Calu3 (cell line): ENCODE results near the gene AMZ1. TPM values are rescaled to one million over a fixed set of nuclear protein-coding genes. Genes with fewer than 3 reads are reported as not detected.

ENCODE experiments used
- BruUV-seq: library from RNA; stranded (reverse); fragments of 400-500 nt; replicated peaks from 2 replicates; lab custom pipeline; 2021; lab: Mats Ljungman, UMichigan
- CTCF ChIA-PET: fragments of 300-600 bp; sonication (Branson Sonifier 250); formaldehyde crosslinking; loops from one replicate; lab custom pipeline; 2022; ENCODE audit warnings: antibody characterized with exemption; lab: Charles Lee
- DNase-seq: peaks from one replicate; pipeline ENCODE4 v3.0.0; 2022
- H3K27ac Mint-ChIP-seq: one replicate; pipeline ENCODE4 v1.8.0; 2022; ENCODE audit warnings: mixed read lengths; ENCODE audit not compliant: unreplicated experiment
- H3K27me3 Mint-ChIP-seq: one replicate; pipeline ENCODE4 v1.8.0; 2022; ENCODE audit warnings: mixed read lengths; ENCODE audit not compliant: unreplicated experiment
- H3K36me3 Mint-ChIP-seq: one replicate; pipeline ENCODE4 v1.8.0; 2022; ENCODE audit warnings: mild to moderate bottlenecking, moderate library complexity, mixed read lengths; ENCODE audit not compliant: insufficient read depth, unreplicated experiment
- H3K4me1 Mint-ChIP-seq: one replicate; pipeline ENCODE4 v1.8.0; 2022; ENCODE audit warnings: mild to moderate bottlenecking, low read depth, mixed read lengths; ENCODE audit not compliant: unreplicated experiment
- H3K4me3 Mint-ChIP-seq: one replicate; pipeline ENCODE4 v1.8.0; 2022; ENCODE audit warnings: mild to moderate bottlenecking, low read depth, moderate library complexity, mixed read lengths; ENCODE audit not compliant: unreplicated experiment
- H3K9me3 Mint-ChIP-seq: one replicate; pipeline ENCODE4 v1.8.0; 2022; ENCODE audit warnings: low read depth, mixed read lengths; ENCODE audit not compliant: unreplicated experiment
- CTCF ChIP-seq: fragments of 200-600 bp; IDR thresholded peaks from one replicate; pipeline ENCODE4 v1.8.0; 2022; ENCODE audit warnings: antibody characterized with exemption; ENCODE audit not compliant: unreplicated experiment
- intact Hi-C: fragments of 100-400 bp; cut with micrococcal nuclease; formaldehyde crosslinking; loops from one replicate; pipeline ENCODE4 v1.10.0; 2022; ENCODE audit not compliant: unreplicated experiment
- total RNA-seq: library from RNA; stranded (reverse); gene quantifications from 2 replicates; pipeline ENCODE4 v1.2.3, GENCODE V29; 2022

Gene AMZ1
- total RNA-seq, 1 experiment from 2014 or later: 0.12 TPM

- H3K36me3 Mint-ChIP-seq: peaks cover 28% of the 10 kb centered on the region
- CTCF ChIA-PET: no interaction called here
These were observed 19.5 kb downstream of the AMZ1 start for GRCh38 chr7:2707481-2707880.

GRCh38 chr7:2708041-2708440 lies 20.0 kb downstream of the AMZ1 start:
- no peaks in the 10 kb centered on the region for H3K9me3 Mint-ChIP-seq
- TF ChIP-seq CTCF: no peak
- no peak overlapping the region for H3K27ac Mint-ChIP-seq
- H3K4me1 Mint-ChIP-seq: peaks cover 10% of the 10 kb centered on the region
- intact Hi-C loops: no loop called here
- H3K36me3 Mint-ChIP-seq: peaks cover 28% of the 10 kb centered on the region
- no TSS peak for BruUV-seq
- CTCF ChIA-PET: no interaction called here
- no peak for DNase-seq
- H3K27me3 Mint-ChIP-seq: peaks cover 10% of the 10 kb centered on the region
- H3K4me3 Mint-ChIP-seq: no peak overlapping the region

More at GRCh38 chr7:2707481-2707880, 19.5 kb downstream of the AMZ1 start:
- no peak for DNase-seq
- BruUV-seq: no TSS peak
- Mint-ChIP-seq H3K4me3 (no peak overlapping the region), H3K9me3 (no peaks in the 10 kb centered on the region), H3K4me1 (peaks cover 10% of the 10 kb centered on the region), H3K27ac (no peak overlapping the region), H3K27me3 (peaks cover 15% of the 10 kb centered on the region)
- intact Hi-C loops: no loop called here
- no peak for TF ChIP-seq CTCF

DNA sequence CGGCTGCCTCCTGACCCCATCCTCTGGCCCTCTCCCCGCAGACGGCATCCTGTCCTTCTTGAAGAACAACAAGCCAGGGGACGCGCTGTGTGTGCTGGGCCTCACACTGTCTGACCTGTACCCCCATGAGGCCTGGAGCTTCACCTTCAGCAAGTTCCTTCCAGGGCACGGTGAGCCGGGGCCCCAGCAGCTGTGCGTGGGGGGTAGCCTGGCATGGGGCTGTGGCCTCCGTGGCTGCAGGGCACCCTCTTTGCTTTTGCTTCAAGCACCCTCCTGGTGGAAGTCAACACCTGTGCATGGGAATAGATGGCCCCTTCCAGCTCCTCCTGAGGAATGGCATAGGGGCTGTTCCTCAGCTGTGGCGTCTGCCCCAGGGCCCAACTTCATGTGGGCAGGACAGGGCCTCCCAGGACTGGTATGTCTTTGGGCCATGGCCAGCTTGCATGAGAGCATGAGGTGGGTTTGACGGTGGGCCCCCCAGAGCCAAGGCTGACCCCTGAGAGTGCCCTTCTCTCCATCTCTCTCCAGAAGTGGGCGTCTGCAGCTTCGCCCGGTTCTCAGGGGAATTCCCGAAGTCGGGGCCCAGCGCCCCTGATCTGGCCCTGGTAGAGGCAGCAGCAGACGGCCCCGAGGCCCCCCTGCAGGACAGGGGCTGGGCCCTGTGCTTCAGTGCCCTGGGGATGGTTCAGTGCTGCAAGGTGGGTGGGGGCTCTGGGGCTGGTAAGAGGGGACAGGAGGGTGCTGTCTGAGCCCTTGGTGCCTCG lies 20.7 kb downstream of the AMZ1 start:
- no peak for DNase-seq
- Mint-ChIP-seq H3K27me3 (peaks cover 3% of the 10 kb centered on the region), H3K9me3 (no peaks in the 10 kb centered on the region), H3K27ac (peak overlapping the region; percentile 39), H3K36me3 (peaks cover 28% of the 10 kb centered on the region), H3K4me3 (no peak overlapping the region), H3K4me1 (peaks cover 10% of the 10 kb centered on the region)
- TF ChIP-seq CTCF: no peak
- no TSS peak for BruUV-seq
- CTCF ChIA-PET: interaction anchor here (0.6 to 5.0 kb wide), 6 partner anchors 37 to 258 kb away, joined by 3 to 26 read pairs (median 5); no protein-coding TSS in a partner anchor
- intact Hi-C loops: no loop called here

DNA sequence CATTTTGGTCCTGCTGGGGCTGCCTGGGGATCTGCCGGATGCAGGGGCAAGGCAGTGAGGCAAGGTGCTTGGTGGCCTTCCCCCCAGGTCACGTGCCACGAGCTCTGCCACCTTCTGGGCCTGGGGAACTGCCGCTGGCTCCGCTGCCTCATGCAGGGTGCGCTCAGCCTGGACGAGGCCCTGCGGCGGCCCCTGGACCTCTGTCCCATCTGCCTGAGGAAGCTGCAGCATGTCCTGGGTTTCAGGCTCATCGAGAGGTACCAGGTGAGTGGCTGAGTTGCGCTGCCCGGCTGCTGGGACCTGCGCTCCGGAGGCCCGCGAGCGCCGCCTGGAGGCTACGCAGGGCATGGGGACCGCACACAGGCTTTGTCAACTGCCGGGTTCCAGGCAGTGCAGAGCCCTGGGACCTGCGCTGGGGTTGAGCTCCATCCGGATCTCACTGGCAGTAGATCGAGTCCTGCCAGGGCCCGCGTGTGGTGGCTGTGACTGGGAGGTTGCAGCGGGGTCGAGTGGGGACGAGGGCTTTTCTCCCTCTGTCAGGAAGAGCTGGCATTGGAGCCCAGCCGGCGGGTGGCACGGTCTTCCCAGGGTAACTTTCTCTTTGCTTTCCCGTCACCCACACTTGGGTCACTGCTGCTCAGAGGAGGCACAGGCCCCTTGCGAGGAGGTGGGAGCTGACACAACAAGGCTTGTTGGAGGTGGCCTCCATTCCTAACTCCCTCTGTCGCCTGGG lies 21.7 kb downstream of the AMZ1 start:
- peak; percentile 98 for TF ChIP-seq CTCF
- BruUV-seq: no TSS peak
- CTCF ChIA-PET: interaction anchor here (0.6 to 5.0 kb wide), 22 partner anchors 9 to 330 kb away, joined by 3 to 26 read pairs (median 4); partner anchors contain the start of gene AMZ1
- H3K27me3 Mint-ChIP-seq: no peaks in the 10 kb centered on the region
- H3K27ac Mint-ChIP-seq: peak overlapping the region; percentile 39
- peak overlapping the region; percentile 59 for H3K4me3 Mint-ChIP-seq
- peak; percentile 92 for DNase-seq
- H3K9me3 Mint-ChIP-seq: no peaks in the 10 kb centered on the region
- intact Hi-C loops: no loop called here
- H3K36me3 Mint-ChIP-seq: peaks cover 31% of the 10 kb centered on the region
- H3K4me1 Mint-ChIP-seq: peaks cover 10% of the 10 kb centered on the region
